ENCODE results near the gene CDC42SE2.

CDC42SE2 gene

GRCh38 chr5:131355971-131356528 lies 92.2 kb downstream of the CDC42SE2 start:
- Histone ChIP-seq H3K4me3 (replicated peaks; ENCODE audit: insufficient read depth, low read length) (no peak overlapping the region), H3K27me3 (ENCODE audit: insufficient read depth, poor library complexity, severe bottlenecking) (no peaks in the 10 kb centered on the region)

GRCh38 chr5:131356619-131357018 lies 92.8 kb downstream of the CDC42SE2 start:
- no peak overlapping the region for H3K27ac ChIP-seq (replicated peaks)
- DNase-seq (ENCODE audit: low read depth in 1 of 2, low spot score in 1 of 2): no peak
- H3K4me3 ChIP-seq (replicated peaks; ENCODE audit: insufficient read depth, low read length): no peak overlapping the region
- TF ChIP-seq, protein P1, sequence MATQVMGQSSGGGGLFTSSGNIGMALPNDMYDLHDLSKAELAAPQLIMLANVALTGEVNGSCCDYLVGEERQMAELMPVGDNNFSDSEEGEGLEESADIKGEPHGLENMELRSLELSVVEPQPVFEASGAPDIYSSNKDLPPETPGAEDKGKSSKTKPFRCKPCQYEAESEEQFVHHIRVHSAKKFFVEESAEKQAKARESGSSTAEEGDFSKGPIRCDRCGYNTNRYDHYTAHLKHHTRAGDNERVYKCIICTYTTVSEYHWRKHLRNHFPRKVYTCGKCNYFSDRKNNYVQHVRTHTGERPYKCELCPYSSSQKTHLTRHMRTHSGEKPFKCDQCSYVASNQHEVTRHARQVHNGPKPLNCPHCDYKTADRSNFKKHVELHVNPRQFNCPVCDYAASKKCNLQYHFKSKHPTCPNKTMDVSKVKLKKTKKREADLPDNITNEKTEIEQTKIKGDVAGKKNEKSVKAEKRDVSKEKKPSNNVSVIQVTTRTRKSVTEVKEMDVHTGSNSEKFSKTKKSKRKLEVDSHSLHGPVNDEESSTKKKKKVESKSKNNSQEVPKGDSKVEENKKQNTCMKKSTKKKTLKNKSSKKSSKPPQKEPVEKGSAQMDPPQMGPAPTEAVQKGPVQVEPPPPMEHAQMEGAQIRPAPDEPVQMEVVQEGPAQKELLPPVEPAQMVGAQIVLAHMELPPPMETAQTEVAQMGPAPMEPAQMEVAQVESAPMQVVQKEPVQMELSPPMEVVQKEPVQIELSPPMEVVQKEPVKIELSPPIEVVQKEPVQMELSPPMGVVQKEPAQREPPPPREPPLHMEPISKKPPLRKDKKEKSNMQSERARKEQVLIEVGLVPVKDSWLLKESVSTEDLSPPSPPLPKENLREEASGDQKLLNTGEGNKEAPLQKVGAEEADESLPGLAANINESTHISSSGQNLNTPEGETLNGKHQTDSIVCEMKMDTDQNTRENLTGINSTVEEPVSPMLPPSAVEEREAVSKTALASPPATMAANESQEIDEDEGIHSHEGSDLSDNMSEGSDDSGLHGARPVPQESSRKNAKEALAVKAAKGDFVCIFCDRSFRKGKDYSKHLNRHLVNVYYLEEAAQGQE (IDR thresholded peaks at IDR 0.05; ENCODE audit: insufficient replicate concordance, low read depth): no peak
- TF ChIP-seq CTCF (IDR thresholded peaks at IDR 0.05; ENCODE audit: insufficient read depth, low read length) (no peak), GABPA (IDR thresholded peaks at IDR 0.05; ENCODE audit: low read depth) (no peak), POLR2AphosphoS5 (IDR thresholded peaks at IDR 0.05; ENCODE audit: low read depth) (no peak), SPI1 (IDR thresholded peaks at IDR 0.05; ENCODE audit: borderline replicate concordance, low read depth) (no peak)
- no peaks in the 10 kb centered on the region for H3K27me3 ChIP-seq (ENCODE audit: insufficient read depth, poor library complexity, severe bottlenecking)

More at GRCh38 chr5:131355971-131356528, 92.2 kb downstream of the CDC42SE2 start:
- TF ChIP-seq, protein P1 (IDR thresholded peaks at IDR 0.05; ENCODE audit: insufficient replicate concordance, low read depth): no peak
- TF ChIP-seq CTCF (IDR thresholded peaks at IDR 0.05; ENCODE audit: insufficient read depth, low read length) (no peak), SPI1 (IDR thresholded peaks at IDR 0.05; ENCODE audit: borderline replicate concordance, low read depth) (no peak), POLR2AphosphoS5 (IDR thresholded peaks at IDR 0.05; ENCODE audit: low read depth) (no peak), GABPA (IDR thresholded peaks at IDR 0.05; ENCODE audit: low read depth) (no peak)
- H3K27ac ChIP-seq (replicated peaks): no peak overlapping the region
- no peak for DNase-seq (ENCODE audit: low read depth in 1 of 2, low spot score in 1 of 2)

DNA sequence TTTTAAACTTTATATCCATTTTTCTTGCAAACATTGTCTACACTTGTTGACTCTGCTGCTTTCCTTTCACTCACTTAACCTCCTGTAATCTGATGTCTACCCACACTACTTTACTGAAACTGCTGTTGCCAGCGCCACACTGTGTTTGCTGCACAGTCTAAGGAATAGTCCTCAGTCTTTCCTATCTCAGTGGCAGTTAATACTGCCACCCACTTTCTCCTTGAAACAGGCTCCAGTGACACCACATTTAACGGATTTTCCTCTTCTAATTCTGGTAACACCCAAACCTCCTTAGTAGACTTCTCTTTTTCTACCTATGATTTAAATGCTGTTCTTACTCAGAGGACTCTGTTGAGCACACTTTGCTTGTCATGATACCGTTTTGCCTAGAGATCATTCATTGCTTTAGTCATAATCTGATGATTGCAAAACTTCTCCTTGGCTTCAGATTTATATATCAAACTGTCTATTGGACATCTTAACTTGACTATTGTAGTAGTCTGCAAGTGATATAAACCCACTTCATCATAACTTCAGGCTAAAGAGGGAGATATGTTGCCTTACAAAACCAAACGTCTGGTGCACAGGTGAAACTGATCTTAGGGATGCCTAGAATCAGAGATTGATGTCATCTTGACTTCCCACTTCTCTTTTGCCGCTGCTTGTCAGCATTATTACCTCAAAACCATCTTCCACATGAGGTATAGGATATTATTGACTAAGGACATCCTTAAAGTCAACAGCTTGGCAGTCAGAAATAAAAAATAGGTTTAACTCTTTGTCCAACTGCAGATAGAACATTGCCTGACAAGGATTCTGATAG lies 94.1 kb downstream of the CDC42SE2 start:
- H3K27ac ChIP-seq (replicated peaks): peak overlapping the region; percentile 20
- peak; percentile 7 to 10 for DNase-seq (ENCODE audit: low read depth in 1 of 2, low spot score in 1 of 2)
- no peak overlapping the region for H3K4me3 ChIP-seq (replicated peaks; ENCODE audit: insufficient read depth, low read length)
- no peaks in the 10 kb centered on the region for H3K27me3 ChIP-seq (ENCODE audit: insufficient read depth, poor library complexity, severe bottlenecking)
- TF ChIP-seq, protein P1 (IDR thresholded peaks at IDR 0.05; ENCODE audit: insufficient replicate concordance, low read depth): no peak
- TF ChIP-seq SPI1 (IDR thresholded peaks at IDR 0.05; ENCODE audit: borderline replicate concordance, low read depth): peak; percentile 18; the same call in 1 of the 2 replicates
